ENCODE data around the gene RNF157. TPM values are rescaled to one million over a fixed set of nuclear protein-coding genes. Genes with fewer than 3 reads are reported as not detected.

The RNF157 gene
- total RNA-seq, 1 donor from 2014 or later: 17.8 TPM

- Mint-ChIP-seq H3K4me1 (ENCODE audit: low read depth, unreplicated experiment) (no peaks in the 10 kb centered on the region), H3K27ac (ENCODE audit: unreplicated experiment) (peak overlapping the region; percentile 50), H3K36me3 (ENCODE audit: unreplicated experiment) (no peaks in the 10 kb centered on the region), H3K4me3 (ENCODE audit: unreplicated experiment) (no peak overlapping the region), H3K27me3 (ENCODE audit: unreplicated experiment) (peaks cover 4% of the 10 kb centered on the region), H3K9me3 (ENCODE audit: unreplicated experiment) (no peaks in the 10 kb centered on the region)
- no peak for DNase-seq
- no peak for TF ChIP-seq CTCF (IDR thresholded peaks at IDR 0.05; ENCODE audit: partially characterized antibody, unreplicated experiment)
Observed at GRCh38 chr17:76251478-76252039, 11.3 kb upstream of the RNF157 start.

- Mint-ChIP-seq H3K36me3 (ENCODE audit: unreplicated experiment) (no peaks in the 10 kb centered on the region), H3K27ac (ENCODE audit: unreplicated experiment) (no peak overlapping the region), H3K9me3 (ENCODE audit: unreplicated experiment) (no peaks in the 10 kb centered on the region), H3K4me1 (ENCODE audit: low read depth, unreplicated experiment) (no peaks in the 10 kb centered on the region), H3K4me3 (ENCODE audit: unreplicated experiment) (no peak overlapping the region), H3K27me3 (ENCODE audit: unreplicated experiment) (peaks cover 1% of the 10 kb centered on the region)
- no peak for TF ChIP-seq CTCF (IDR thresholded peaks at IDR 0.05; ENCODE audit: partially characterized antibody, unreplicated experiment)
- no peak for DNase-seq
Observed at GRCh38 chr17:76250141-76250540, 9.8 kb upstream of the RNF157 start.

DNA sequence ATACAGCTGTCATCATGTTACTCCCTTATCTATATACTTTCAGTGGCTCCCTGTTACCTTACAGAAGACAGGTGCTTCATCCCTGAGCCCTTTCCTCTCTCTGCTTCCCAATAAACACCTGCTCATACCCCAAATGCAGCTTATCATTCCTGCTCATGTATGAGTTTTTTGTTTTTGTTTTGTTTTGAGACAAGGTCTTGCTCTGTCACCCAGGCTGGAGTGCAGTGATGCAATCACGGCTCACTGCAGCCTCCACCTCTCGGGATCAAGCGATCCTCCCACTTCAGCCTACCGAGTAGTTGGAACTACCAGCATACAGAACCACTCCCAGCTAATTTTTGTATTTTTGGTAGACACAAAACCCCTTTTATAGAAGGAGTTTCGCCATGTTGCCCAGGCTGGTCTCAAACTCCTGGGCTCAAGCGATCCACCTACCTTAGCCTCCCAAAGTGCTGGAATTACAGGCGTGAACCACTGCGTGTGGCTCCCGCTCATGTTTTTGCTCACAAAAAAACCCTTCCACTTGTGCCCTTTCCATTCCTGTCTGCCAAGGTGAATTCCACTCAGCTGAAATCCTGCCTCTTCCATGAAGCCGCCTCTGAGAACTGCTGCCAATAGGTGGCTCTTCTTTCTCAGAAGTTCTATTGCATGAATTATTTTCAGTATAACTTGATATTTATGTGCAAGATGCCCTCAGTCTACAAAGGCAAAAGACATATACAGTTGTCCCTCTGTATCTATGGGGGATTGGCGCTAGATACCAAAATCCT lies 7.9 kb upstream of the RNF157 start:
- no peaks in the 10 kb centered on the region for H3K4me1 Mint-ChIP-seq (ENCODE audit: low read depth, unreplicated experiment)
- H3K36me3 Mint-ChIP-seq (ENCODE audit: unreplicated experiment): no peaks in the 10 kb centered on the region
- no peak for TF ChIP-seq CTCF (IDR thresholded peaks at IDR 0.05; ENCODE audit: partially characterized antibody, unreplicated experiment)
- peaks cover 3% of the 10 kb centered on the region for H3K27me3 Mint-ChIP-seq (ENCODE audit: unreplicated experiment)
- no peaks in the 10 kb centered on the region for H3K9me3 Mint-ChIP-seq (ENCODE audit: unreplicated experiment)
- no peak for DNase-seq
- H3K4me3 Mint-ChIP-seq (ENCODE audit: unreplicated experiment): no peak overlapping the region
- no peak overlapping the region for H3K27ac Mint-ChIP-seq (ENCODE audit: unreplicated experiment)

- TF ChIP-seq CTCF (IDR thresholded peaks at IDR 0.05; ENCODE audit: partially characterized antibody, unreplicated experiment): no peak
- H3K27me3 Mint-ChIP-seq (ENCODE audit: unreplicated experiment): peaks cover 5% of the 10 kb centered on the region
- no peaks in the 10 kb centered on the region for H3K36me3 Mint-ChIP-seq (ENCODE audit: unreplicated experiment)
- H3K4me1 Mint-ChIP-seq (ENCODE audit: low read depth, unreplicated experiment): no peaks in the 10 kb centered on the region
- H3K27ac Mint-ChIP-seq (ENCODE audit: unreplicated experiment): no peak overlapping the region
- H3K9me3 Mint-ChIP-seq (ENCODE audit: unreplicated experiment): no peaks in the 10 kb centered on the region
- DNase-seq: no peak
- H3K4me3 Mint-ChIP-seq (ENCODE audit: unreplicated experiment): no peak overlapping the region
Observed at GRCh38 chr17:76247304-76247703, 7.0 kb upstream of the RNF157 start.
